NCI-H1436 treated with DMSO at 0.1 percent for 48 hours (cell line): ENCODE data around the gene CIAPIN1.

ENCODE experiments used
- DNase-seq: peaks from one replicate; lab custom pipeline; 2025; lab: John Stamatoyannopoulos, UW

Gene CIAPIN1

DNA sequence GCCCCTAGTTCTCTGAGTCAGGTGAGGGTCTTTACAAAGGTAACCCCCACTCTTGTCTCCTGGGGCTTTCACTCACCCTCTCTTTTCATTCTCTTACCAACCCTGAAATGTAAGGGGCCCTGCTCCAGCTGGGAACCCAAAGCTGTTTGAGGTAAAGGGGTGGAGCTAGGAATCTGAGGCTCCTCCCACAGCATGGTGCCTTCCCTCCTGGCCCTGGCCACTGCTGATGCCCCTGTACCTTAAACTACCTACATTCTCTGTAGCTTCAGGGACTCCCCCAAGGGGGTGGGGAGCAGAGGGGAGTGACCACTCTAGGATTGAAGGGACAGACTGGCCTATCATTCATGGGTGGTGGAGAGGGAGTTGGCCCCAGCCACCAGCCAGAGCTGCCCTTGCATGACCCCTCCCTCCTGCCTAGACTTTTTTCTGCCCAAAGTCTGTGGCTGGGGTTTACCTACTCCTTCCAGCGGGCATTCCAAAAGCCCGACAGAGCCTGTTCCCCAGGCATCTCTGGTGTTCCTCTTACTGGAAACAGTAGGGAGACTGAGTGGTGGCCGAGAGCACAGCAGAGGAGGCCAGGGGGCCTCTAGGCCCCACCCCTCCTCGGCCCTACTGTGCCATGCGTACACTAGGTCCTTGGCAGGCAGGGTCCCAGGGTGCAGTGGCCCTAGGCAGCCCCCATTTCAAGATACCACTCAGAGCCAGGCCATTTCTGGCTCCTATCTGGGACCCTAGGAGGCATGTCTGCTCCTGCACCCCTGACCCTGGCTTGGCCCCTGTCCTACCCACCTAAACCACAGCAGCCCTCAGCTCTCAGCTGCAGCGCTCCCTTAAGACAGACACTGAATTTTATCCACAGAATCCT lies 29.6 kb upstream of the CIAPIN1 start:
- DNase-seq = no peak

DNA sequence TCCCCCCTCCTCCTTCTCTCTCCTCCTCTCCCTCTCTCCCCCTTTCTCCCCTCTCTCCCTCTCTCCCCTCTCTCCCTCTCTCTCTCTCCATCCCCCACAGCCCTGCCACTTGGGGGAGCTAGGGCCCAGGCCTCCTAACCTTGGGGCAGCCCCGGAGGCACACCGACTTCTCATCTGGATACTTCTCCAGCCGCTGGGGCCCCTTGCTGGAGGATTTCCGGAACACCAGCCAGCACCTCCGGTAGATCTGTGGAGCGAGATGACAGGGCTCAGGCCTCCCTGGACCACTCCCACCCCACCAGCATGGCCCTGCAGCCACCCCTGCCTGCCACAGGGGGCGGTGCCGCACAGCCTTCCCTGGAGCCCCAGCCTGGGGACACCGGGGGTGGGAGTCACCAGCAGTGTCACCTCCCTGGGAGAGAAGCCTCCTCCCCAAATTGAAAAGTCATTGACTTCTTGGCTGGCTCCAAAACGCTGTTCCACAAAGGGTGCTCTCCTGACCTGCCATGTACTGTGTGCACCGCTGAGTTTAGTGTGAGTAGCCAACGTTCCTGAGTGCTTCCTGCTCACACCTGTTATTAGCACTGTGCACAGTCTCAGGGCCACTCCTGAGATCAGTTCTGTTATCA lies 28.6 kb upstream of the CIAPIN1 start:
- DNase-seq = no peak

DNA sequence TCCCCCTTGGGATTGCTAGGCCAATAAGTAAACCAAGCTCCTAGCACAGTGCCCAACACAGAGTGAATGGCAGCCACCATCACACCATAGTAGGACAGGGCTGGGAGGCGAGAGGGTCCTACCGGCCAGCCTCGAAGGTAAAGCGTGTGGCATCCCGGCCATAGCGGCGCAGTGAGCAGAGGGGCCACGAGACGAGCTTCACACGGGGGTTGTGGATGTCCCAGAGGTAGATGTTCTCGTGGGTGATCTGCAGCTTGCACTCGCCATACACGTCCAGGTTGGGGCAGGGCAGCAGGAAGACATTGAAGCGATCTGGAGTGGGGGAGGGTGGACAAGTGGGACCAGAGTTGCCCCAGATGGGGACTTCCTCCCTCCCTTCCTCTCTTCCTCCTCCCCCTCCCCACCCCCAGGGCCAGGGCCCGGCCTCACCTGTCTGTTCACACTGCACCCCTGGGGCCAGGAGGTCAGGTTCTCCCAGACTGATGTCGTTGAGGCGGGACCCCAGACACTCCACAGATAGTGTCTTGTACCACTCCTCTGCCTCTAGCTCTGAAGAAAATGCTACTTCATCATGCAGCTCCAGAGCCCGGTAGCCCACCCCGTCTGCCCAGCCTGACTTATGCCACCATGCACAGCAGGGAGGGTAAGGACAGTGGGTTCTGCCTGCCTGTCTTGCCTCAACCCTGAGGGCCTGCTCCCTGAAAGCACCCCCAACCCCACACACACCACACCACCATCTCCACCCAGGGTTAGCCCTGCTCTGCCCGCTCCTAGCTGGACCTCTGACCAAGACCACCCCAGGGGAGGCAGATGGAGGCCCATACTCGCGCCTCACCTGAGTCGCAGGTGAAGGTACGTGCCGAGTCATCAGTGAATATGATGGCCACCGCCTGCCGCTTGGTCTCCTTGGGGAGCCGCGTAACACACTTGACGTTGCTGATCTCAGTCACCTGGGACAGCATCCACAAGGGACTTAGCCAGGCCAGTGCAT lies 27.8 kb upstream of the CIAPIN1 start:
- no peak for DNase-seq

DNA sequence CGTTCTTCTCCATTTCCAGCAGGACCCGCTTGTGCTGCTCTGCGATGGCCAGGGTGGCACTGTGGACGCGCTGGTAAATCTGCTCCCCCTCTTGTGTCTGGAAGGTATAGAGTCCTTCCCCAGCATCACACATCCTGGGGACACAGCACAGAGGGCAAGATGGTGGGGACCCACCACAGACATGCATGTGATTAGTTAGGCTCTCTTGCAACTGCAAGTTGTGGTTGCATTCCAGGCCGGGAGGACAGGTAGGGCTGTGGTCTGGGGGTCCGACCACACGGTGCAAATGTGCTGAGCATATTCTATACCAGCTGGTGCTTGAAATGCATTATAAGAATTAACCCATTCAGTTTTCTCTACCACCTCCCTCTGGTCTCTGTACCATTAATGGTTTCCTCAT lies 26.7 kb upstream of the CIAPIN1 start:
- no peak for DNase-seq

DNA sequence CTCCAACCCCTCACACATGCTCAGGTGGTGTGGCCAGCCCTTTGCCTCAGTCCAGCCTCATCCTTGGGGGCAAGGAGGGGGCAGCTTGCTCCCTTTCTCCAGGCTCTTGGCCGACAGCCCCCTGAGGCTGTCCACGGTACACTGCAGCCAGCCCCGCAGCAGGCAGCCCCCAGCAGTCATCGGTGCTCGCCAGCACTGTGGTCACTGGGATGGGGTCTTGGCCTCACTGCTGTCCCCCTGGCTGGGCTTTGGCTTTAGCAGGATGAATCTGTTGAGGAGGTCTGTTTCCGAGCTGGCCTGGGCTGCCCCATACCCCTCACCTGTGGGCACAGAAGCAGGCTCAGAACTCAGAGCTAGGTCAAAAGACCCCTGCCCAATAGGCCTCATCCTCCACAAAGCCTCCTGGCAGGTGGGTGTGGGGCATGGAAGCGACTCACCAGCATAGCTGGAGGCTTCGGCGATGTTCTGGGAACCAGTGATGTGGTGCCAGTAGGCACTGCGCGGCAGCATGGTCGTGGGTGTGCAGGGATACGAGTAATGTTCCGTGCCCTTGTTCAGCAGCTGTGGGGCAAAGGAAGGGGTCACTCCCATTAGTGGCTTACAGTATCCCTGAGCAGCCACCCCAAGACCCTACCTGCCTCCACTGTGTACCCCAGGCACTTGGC lies 26.1 kb upstream of the CIAPIN1 start:
- DNase-seq = no peak

DNA sequence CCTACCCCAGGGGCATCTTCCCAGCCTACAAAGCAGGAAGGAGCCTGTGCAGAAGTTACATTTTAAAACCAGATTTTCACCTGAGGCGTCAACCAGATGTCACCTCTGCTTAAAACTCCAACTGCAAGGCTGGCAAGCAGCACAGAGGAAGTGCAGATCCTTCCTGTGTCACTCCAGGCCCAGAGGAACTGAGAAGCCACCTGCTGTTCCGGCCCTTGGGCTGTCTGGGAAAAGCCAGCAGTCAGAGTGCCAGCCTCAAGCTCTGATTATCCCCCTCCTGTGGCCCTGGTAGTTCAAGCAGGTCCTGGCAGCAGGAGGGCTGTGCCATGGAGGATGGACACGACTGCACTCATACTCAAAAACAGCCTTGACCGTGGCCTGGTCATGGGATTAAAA lies 25.5 kb upstream of the CIAPIN1 start:
- DNase-seq = no peak

DNA sequence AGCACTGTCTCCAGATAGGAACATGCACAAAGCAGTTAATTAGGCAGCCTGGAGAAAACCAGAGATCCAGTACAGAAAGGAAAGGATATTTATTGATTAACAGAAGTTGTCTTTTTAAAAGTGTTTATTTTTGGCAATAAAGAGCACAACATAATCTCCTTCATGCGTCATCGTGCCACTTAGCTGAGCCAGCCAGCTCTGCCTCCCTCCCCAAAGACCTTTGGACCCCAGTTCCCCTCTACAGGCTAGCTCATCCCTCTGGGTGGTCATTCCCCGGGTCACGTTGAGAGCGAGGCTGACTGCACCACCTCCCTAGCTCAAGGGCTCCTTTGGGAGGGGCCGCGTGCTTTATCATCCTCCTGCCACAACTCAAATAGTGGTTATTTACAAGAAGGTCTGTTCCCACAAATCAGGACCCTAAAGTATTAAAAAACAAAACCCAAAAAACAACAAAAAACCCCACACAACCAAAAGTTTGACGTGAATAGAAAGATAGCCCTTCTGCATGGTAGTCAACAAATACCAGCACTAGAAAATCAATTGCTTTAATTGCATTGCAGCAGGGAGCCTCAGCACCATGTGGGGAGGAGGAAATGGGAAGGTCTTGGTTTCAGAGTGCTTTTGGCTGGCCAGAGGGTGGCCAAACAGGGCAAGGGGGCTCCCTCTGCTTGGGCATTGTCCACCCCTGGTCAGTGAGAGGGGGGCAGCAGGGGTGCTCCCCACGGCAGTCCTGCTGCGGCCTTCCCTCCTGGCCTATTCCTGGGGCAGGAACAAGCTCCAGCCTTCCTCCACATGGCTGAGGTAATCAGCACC lies 24.9 kb upstream of the CIAPIN1 start:
- DNase-seq = no peak

DNA sequence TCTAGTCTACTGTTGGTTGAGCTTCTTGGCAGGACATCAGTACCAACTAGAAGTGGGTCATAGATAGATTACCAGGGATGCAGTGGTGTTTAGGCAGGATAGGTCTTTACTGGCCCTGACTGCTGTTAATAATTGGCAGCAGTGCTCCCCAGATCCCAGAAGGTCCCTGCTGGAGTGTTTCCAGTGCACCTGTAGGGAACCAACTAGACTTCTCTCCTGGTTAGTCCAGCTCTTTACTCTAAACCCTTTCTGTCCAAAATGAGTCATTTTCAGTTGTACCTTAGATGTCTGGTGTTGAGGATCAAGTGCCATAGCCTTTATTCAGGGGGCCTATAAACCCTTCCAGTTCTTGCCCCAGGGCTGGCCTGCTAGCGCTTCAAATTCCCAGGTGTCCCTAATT lies 24.0 kb upstream of the CIAPIN1 start:
- no peak for DNase-seq

DNA sequence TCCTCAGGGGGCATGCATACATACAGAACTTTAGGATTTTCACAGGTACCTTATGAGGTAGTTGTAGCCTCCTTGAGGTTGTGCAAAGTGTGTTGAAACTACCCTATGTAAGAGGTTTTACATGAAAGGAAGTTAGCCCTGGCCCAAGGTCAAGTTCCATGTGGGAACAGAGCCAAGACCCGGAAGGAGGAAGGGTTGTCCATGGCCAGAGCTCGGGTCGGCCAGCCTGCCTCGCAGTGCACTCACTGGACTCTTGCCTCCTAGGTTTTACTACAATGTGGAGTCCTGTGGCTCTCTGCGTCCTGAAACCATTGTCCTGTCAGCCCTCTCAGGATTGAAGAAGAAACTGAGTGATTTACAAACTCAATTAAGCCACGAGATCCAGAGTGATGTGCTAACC lies 23.5 kb upstream of the CIAPIN1 start:
- no peak for DNase-seq

DNA sequence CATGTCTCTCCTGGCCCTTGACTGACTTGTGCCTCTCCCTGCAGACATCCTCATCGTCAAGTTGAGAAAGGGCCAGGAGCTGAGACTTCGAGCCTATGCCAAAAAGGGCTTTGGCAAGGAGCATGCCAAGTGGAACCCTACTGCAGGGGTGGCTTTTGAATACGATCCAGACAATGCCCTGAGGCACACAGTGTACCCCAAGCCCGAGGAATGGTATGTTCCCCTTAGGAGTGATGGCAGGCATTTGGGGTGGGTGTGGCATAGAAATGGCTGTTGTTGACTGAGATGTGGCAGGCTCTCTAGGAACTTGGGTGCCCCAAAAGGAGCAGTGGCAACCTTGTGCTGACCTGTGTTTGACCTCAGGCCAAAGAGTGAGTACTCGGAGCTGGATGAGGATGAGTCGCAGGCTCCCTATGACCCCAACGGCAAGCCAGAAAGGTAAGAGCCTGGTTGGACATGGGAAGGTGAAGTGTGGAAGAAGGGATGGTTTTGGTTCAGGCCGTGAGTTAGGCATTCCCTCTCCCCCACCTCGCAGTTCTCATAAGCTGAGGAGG lies 22.8 kb upstream of the CIAPIN1 start:
- DNase-seq = no peak

DNA sequence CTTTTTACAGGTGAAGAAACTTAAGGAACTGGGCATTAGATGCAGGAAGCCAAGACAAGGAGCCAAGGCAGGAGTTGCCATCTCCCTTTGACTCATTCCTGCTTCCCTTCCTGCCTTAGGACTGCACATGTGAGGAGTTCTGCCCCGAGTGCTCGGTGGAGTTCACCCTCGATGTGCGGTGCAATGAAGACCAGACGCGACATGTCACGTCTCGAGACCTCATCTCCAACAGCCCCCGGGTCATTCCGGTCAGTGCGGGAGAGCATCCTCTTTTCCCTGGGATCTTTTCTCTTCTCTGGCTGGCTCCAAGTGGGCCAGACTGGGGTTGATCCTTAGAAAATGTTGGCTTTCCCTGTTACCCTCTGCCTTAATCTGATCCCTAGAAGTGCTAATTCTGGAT lies 21.9 kb upstream of the CIAPIN1 start:
- DNase-seq = no peak

DNA sequence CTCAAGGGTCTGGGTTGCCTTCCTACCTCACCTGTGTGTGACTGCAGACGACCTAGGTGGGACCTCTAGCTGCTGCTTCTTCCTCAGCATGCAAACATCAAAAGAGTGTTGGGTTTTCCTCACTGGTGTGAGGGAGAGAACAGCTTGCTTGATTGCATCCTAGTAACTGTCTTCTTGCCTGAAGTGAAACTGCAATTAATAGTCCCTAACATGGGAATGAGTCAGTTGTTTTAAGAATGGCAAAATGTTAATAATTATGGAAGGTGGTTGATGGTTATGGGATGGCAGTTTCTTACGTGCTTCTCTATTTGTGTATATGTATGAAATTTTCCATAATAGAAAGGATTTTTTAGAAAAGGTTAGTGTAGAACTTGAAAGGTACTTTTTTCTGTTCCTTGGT lies 21.2 kb upstream of the CIAPIN1 start:
- no peak for DNase-seq

DNA sequence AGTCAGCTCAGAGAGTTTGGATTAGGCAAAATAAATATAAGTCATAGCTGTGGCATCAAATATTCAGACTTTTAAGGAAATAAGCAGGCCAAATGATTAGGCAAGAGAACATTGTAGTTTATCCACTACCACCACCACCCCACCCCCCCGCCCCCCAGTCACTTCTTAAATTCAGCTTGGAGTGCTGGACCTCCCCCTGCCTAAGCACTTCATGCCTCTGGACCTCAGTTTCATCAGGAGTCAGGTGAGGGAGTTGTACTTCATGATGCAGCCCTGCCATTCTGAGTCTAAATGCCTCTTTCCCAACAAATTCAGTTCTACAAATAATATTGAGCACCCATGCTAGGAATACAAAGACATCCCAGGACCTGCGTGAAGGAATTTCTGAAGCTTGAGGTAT lies 17.3 kb upstream of the CIAPIN1 start:
- no peak for DNase-seq

DNA sequence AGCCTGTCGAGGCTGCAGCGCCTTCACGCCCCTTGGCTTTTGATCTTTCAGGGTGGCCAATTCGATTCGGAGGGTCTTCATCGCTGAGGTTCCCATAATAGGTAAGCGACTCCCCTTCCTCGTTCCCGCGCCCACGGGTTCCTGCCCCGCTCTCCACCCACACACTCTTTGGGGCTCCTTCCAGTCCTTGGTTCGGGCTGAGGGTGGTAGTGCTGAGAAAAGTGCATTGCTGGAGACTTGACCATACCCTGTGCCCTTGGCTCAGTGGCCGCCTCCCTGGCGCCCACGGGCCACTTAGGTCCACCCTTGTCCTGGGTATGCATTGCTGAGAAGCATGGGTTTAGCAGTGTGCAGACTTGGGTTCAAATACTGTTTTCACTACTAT lies 15.8 kb upstream of the CIAPIN1 start:
- no peak for DNase-seq

DNA sequence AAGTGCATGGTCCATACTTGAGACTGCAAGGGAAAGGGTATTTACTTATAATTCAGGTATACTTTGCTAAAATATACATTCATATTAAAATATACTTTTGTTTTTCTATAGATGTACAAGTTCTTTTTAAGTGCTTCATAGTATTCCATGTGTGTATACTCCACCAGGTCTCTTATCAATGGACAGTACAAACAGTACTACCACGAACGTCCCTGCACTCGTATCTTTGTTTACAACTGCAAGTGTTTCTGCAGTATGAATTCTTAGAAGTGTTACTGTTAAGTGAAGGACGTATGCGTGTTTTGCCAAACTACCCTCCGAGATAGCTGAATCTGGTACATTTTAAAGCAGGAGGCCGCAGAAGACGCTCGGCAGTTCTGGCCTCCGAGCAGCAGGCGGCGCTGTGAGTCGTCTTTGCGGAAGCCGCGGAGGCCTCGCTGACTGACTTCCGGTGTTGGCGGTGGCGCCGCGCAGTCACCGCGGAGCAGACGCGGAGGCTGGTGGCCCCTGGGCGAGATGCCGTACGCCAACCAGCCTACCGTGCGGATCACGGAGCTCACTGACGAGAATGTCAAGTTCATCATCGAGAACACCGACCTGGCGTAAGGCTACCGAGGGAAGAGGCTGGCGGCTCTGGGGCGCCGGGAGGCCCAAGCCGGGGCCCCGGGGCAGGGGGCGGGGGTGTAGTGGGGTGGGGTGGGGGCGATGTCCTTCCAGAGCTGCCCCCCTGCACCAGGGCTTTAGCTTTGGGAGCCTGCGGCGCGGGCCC lies 15.2 kb upstream of the CIAPIN1 start, which contains the start of gene POLR2C:
TSS of gene POLR2C (plus strand) at position 471 of the 769 bp plus-strand sequence. CDS start at position 517, 46 bp downstream.
- no peak for DNase-seq

DNA sequence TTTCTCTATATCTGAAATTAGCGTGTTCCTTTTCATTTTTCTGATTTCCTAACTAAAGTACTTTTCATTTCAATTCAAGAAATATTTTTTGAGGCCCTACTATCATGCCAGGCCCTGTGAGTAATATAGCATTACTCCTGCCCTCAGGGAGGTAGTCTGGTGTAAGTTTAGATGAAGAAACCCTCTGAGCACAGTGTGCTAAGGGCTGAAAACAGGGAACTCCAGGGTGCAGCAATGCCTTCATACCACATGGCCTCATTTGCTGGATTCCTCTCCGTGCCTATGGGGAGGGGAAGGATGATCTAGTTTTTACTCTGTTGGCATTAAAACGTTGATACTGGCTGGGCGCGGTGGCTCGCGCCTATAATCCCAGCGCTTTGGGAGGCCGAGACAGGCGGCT lies 4.8 kb upstream of the CIAPIN1 start:
- DNase-seq = no peak

DNA sequence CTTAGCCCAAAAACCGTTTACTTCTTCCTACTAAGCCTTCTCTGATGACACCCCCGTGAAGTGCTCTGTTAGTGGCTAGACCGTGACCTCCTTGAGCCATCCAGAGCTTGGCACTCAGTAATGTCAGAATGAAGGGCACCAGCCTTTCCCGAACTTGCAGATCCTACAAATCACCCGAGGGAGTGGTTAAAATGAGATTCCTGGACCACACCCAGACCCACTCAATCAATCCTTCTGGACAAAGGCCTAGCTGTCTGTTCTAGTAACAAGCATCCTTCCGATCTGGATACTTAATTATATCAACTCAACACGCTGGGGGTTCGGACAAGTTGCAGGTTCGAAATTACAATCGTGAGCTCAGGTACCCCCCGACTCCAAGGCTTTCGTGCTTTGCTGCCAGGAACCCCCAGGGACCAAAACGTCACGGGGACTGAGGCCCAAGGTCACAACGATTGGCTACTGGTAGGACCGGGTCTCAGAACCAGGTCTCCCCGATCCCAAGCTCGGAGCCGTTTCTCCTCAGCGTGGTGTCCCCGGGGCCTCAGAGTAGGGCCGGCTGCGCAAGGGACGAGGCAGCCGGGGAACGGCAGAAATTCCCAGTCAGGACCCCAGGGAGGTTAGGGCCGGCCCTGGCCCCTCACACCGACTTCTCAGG lies 527 bp downstream of the CIAPIN1 start:
- DNase-seq = no peak

DNA sequence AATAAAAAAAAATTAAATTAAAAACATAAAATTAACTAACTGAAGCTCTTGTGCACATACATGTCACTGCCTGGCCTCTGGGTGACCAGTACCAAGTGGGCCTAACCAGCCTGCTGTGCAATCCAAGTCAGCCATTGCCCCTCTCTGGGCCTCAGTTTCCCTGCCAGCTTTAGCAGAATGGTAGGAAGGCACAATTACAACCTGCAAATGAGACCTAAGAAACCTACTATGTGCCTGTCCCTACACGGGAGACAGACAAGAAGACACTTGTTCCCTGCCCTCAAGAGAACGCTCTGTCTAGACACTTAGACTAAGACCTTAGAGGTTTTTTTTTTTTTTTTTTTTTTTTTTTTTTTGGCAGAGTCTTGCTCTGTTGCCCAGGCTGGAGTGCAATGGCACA lies 1.7 kb downstream of the CIAPIN1 start:
- DNase-seq = no peak

DNA sequence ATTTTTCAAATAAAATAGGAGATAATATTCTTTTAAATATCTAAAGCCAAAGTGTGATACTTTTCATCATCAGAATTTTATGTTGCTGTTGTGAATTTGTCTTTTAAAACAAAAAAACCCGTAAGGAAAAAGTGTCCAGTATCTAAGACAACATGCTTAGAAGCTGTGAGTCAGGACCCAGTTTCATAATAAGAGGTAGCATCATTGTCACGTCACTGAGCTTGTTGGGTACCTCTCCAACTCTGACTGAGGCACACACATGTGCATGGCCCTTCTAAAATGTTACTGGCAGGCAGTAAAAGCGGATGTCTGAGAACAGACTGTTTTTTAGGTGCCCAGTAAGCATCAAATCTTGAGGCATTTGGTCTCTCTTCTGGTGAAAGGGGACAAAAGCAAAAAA lies 2.5 kb downstream of the CIAPIN1 start:
- no peak for DNase-seq
